Parathyroid adenoma (tissue), 2 donors: ENCODE results near the gene PTPRA.
"Not testable (repeated sequence)": the region's sequence is repeated elsewhere in the genome, so short reads cannot be mapped to it uniquely, and the experiment has no call there.

Experiments used
- H2AFZ ChIP-seq: fragments of 300-600 bp; sonication (generic); one replicate; pipeline ENCODE4 v1.7.0; 2017; ENCODE audit warnings: antibody characterized with exemption, mild to moderate bottlenecking
- H3K27ac ChIP-seq: fragments of 300-600 bp; sonication (generic); one replicate; pipeline ENCODE4 v1.7.0; 2017
- H3K27me3 ChIP-seq: fragments of 300-600 bp; sonication (generic); one replicate; pipeline ENCODE4 v1.7.0; 2017; ENCODE audit warnings: low read length; ENCODE audit not compliant: control insufficient read depth, insufficient read depth
- H3K36me3 ChIP-seq: fragments of 300-600 bp; sonication (generic); one replicate; pipeline ENCODE4 v1.7.0; 2017; ENCODE audit warnings: low read length; ENCODE audit not compliant: control insufficient read depth, insufficient read depth
- H3K4me1 ChIP-seq: fragments of 300-600 bp; sonication (generic); one replicate; pipeline ENCODE4 v1.7.0; 2017; ENCODE audit warnings: control low read depth
- H3K4me2 ChIP-seq: fragments of 300-600 bp; sonication (generic); one replicate; pipeline ENCODE4 v1.7.0; 2017; ENCODE audit warnings: low read length
- H3K4me3 ChIP-seq: fragments of 300-600 bp; sonication (generic); one replicate; pipeline ENCODE4 v1.7.0; 2017; ENCODE audit warnings: low read depth, low read length
- H3K79me2 ChIP-seq: fragments of 300-600 bp; sonication (generic); one replicate; pipeline ENCODE4 v1.7.0; 2017; ENCODE audit warnings: control low read depth
- H3K9ac ChIP-seq: fragments of 300-600 bp; sonication (generic); one replicate; pipeline ENCODE4 v1.7.0; 2017; ENCODE audit warnings: mild to moderate bottlenecking
- H3K9me3 ChIP-seq: fragments of 300-600 bp; sonication (generic); one replicate; pipeline ENCODE4 v1.7.0; 2017; ENCODE audit warnings: low read length; ENCODE audit not compliant: control insufficient read depth
- CTCF ChIP-seq: fragments of 300-600 bp; sonication (generic); IDR thresholded peaks from one replicate; pipeline ENCODE4 v1.7.0; 2017; ENCODE audit warnings: antibody characterized with exemption, mild to moderate bottlenecking
- donor health status: primary hyperparathyroidism.

PTPRA gene

GRCh38 chr20:2873010-2873746 is at the start of gene PTPRA:
TSS of gene PTPRA (plus strand) at chr20:2873481. CDS start at chr20:2964278, 90,797 bp downstream.
- Histone ChIP-seq H3K27ac (no peak within 1 kb of the TSS), H2AFZ (peak within 1 kb of the TSS; percentile 99)
- no peak for TF ChIP-seq CTCF

GRCh38 chr20:2825761-2826160 is 47.5 kb upstream of the PTPRA start:
- H3K79me2 ChIP-seq, result no peaks in the 10 kb centered on the region
- no peak for TF ChIP-seq CTCF
- no peak overlapping the region for H3K27ac ChIP-seq
- no peak overlapping the region for H3K9ac ChIP-seq
- H3K4me1 ChIP-seq, result no peaks in the 10 kb centered on the region
- H3K36me3 ChIP-seq, result no peaks in the 10 kb centered on the region
- no peaks in the 10 kb centered on the region for H3K9me3 ChIP-seq
- no peak overlapping the region for H3K4me3 ChIP-seq
- no peak overlapping the region for H3K4me2 ChIP-seq
- no peak overlapping the region for H2AFZ ChIP-seq
- H3K27me3 ChIP-seq, result no peaks in the 10 kb centered on the region

More at GRCh38 chr20:2873010-2873746, at the start of gene PTPRA:
- Histone ChIP-seq H3K9ac (peak within 1 kb of the TSS; percentile 69), H3K79me2 (peaks cover 16% of the 10 kb centered on the region), H3K4me3 (peak within 1 kb of the TSS; percentile 92), H3K9me3 (no peaks in the 10 kb centered on the region), H3K36me3 (no peaks in the 10 kb centered on the region), H3K4me2 (peak within 1 kb of the TSS; percentile 100), H3K4me1 (no peaks in the 10 kb centered on the region), H3K27me3 (no peaks in the 10 kb centered on the region)

GRCh38 chr20:2826655-2827054 is 46.6 kb upstream of the PTPRA start:
- Histone ChIP-seq H3K4me2 (no peak overlapping the region), H2AFZ (no peak overlapping the region), H3K4me3 (no peak overlapping the region), H3K27me3 (no peaks in the 10 kb centered on the region), H3K9ac (no peak overlapping the region), H3K9me3 (no peaks in the 10 kb centered on the region), H3K36me3 (no peaks in the 10 kb centered on the region), H3K27ac (no peak overlapping the region), H3K79me2 (no peaks in the 10 kb centered on the region), H3K4me1 (no peaks in the 10 kb centered on the region)
- TF ChIP-seq CTCF, result no peak

GRCh38 chr20:2829376-2829775 is 43.9 kb upstream of the PTPRA start:
- Histone ChIP-seq H3K9ac (no peak overlapping the region), H3K36me3 (no peaks in the 10 kb centered on the region), H3K27me3 (no peaks in the 10 kb centered on the region), H2AFZ (no peak overlapping the region), H3K4me2 (no peak overlapping the region), H3K27ac (no peak overlapping the region), H3K9me3 (no peaks in the 10 kb centered on the region), H3K79me2 (no peaks in the 10 kb centered on the region), H3K4me1 (no peaks in the 10 kb centered on the region), H3K4me3 (no peak overlapping the region)
- no peak for TF ChIP-seq CTCF

- H3K36me3 ChIP-seq, H3K9me3 ChIP-seq, H3K4me1 ChIP-seq, H3K79me2 ChIP-seq, H3K9ac ChIP-seq, H3K4me3 ChIP-seq, H2AFZ ChIP-seq, H3K27ac ChIP-seq, H3K4me2 ChIP-seq, H3K27me3 ChIP-seq: not testable (repeated sequence)
Observed at GRCh38 chr20:2831206-2831605, 42.1 kb upstream of the PTPRA start.
